Stimulated activated CD4-positive, alpha-beta T cell treated with anti-CD3 and anti-CD28 coated beads, TNF-alpha, amount 100 ng/mL, for 4 hours (primary cell): ENCODE data around the gene ZNF839.
"Not testable (repeated sequence)": the region's sequence is repeated elsewhere in the genome, so short reads cannot be mapped to it uniquely, and the experiment has no call there.

Experiments used
- DNase-seq, 3 experiments: peaks; one replicate each; pipeline ENCODE4 v3.0.0-alpha.2; 2020; ENCODE audit warnings: low read depth in 3 of 3

The ZNF839 gene

GRCh38 chr14:102341566-102341965 lies 22.0 kb downstream of the ZNF839 start:
- no peak for DNase-seq

GRCh38 chr14:102342238-102342637 lies 22.7 kb downstream of the ZNF839 start:
- DNase-seq = no peak

- DNase-seq = no peak
These were observed 24.5 kb downstream of the ZNF839 start for GRCh38 chr14:102344084-102344483.

GRCh38 chr14:102344485-102344884 lies 24.9 kb downstream of the ZNF839 start:
- no peak for DNase-seq

- DNase-seq = no peak
These were observed 25.7 kb downstream of the ZNF839 start for GRCh38 chr14:102345232-102345631.

- no peak for DNase-seq
These were observed 27.1 kb downstream of the ZNF839 start for GRCh38 chr14:102346645-102347044.

GRCh38 chr14:102348376-102348775 lies 28.8 kb downstream of the ZNF839 start:
- no peak for DNase-seq

- DNase-seq = no peak
These were observed 31.5 kb downstream of the ZNF839 start for GRCh38 chr14:102351023-102351422.

GRCh38 chr14:102351593-102351992 lies 32.0 kb downstream of the ZNF839 start:
- not testable (repeated sequence) for DNase-seq

- no peak for DNase-seq
These were observed 32.7 kb downstream of the ZNF839 start for GRCh38 chr14:102352213-102352612.

GRCh38 chr14:102353126-102353619 lies 33.6 kb downstream of the ZNF839 start:
- no peak for DNase-seq

- no peak for DNase-seq
These were observed 36.7 kb downstream of the ZNF839 start for GRCh38 chr14:102356280-102356679.

- no peak for DNase-seq
These were observed 39.8 kb downstream of the ZNF839 start for GRCh38 chr14:102359341-102359740.

GRCh38 chr14:102360388-102360787 lies 40.8 kb downstream of the ZNF839 start:
- DNase-seq = no peak

- DNase-seq = peak; percentile 13 to 20 (median 13)
These were observed 42.5 kb downstream of the ZNF839 start for GRCh38 chr14:102362084-102362483.

GRCh38 chr14:102362545-102363181 lies 43.1 kb downstream of the ZNF839 start, which contains the start of the genes CINP and TECPR2:
Gene CINP (minus strand): TSS chr14:102362890. CDS start chr14:102362851, 39 bp downstream.
Gene TECPR2 (plus strand): TSS chr14:102362941. CDS start chr14:102376722, 13,781 bp downstream.
- peak; percentile 92 to 99 (median 94) for DNase-seq

GRCh38 chr14:102363182-102363943 lies 43.8 kb downstream of the ZNF839 start:
- peak in 1 of 3 experiments; percentile 11 for DNase-seq

GRCh38 chr14:102370305-102370809 lies 50.8 kb downstream of the ZNF839 start:
- no peak for DNase-seq

- DNase-seq = no peak
These were observed 51.8 kb downstream of the ZNF839 start for GRCh38 chr14:102371361-102371760.

GRCh38 chr14:102373110-102373509 lies 53.6 kb downstream of the ZNF839 start:
- DNase-seq = no peak

GRCh38 chr14:102374264-102374663 lies 54.7 kb downstream of the ZNF839 start:
- DNase-seq = no peak

- no peak for DNase-seq
These were observed 55.6 kb downstream of the ZNF839 start for GRCh38 chr14:102375119-102375518.

- DNase-seq = no peak
These were observed 58.1 kb downstream of the ZNF839 start for GRCh38 chr14:102377696-102378095.
